ENCODE data around the gene MAP3K14. TPM values are rescaled to one million over a fixed set of nuclear protein-coding genes. Genes with fewer than 3 reads are reported as not detected.
A peak's percentile ranks its signal among the peaks of the same experiment; 100 is the strongest.

The MAP3K14 gene
- total and polyA plus RNA-seq, 10 of the 15 experiments (the other 5 are each of a cell fraction or from before 2014, with no cell fraction given) = 2.1 to 33.3 (median 19.7) TPM

DNA sequence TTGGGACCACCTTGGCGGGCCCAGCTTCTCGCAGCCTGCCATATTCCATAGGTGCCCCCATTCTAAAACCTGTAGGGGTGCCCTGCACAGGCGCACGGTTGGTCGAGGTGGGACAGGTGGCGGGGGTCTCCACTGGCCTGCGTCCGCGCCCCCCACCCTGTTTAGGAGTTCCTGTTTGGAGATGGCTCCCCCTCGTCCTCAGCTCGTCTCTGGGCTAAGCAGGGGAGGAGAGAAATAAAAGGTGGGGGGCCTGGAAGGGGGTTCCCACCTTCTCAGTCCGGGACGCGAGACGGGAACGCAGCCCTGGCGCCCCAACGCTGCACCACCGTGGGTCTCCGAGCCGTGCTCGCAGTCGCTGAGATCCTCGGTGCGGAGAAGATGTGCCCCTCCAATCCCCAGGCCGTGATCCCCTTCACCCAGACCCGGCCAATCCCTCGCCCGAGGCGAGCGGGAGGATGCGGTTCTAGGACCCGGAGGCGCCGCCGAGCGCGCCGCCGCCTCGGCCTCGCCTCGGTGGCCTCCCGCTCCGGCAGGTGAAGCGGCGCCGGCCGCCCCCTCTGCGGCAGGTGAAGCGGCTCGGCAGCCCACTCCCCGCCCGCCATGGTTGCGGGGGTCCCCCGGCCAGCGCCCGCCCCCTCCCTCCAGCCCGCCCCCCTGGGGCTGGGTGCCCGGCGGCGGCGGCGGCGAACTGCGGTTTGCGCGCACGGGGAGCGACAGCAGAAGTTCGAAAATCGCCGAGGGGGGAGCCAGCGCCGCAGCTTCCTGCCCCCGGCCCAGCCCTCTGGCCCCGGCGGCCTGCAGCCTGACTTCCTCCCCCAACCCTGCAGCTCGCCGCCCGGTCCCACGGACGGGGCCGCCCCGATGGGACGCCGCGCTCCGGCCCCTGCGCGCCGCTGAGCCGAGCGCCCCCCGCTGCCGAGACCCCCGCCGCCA, 95.5 kb downstream of the MAP3K14 start, which contains the start of gene FMNL1:
FMNL1 (plus strand) TSS at position 805 of the 933 bp plus-strand sequence. CDS start 240 bp downstream, outside the sequence.
- whole genome bisulfite sequencing (ENCODE audit: insufficient coverage, insufficient replicate concordance, low lambda C conversion rate, missing lambda C conversion rate) = 2% methylated on average over 79 of the region's 98 CpGs
- Histone ChIP-seq H3K9ac (ENCODE audit: control insufficient read depth, insufficient read depth, low read length) (peak within 1 kb of the TSS; percentile 92), H3K4me3 (peak within 1 kb of the TSS; percentile 89), H3K27ac (ENCODE audit: control insufficient read depth, insufficient read depth) (peak within 1 kb of the TSS; percentile 100), H3K79me2 (ENCODE audit: control insufficient read depth, insufficient read depth, low read length) (peaks cover 51% of the 10 kb centered on the region), H3K9me3 (replicated peaks; ENCODE audit: control insufficient read depth, insufficient read depth, low read length) (no peaks in the 10 kb centered on the region), H3K27me3 (replicated peaks in 1 of 2; ENCODE audit: control insufficient read depth in 2 of 2, insufficient read depth in 2 of 2, low read length in 1 of 2) (no peaks in the 10 kb centered on the region), H2AFZ (ENCODE audit: control insufficient read depth, low read depth, low read length) (peak within 1 kb of the TSS; percentile 66), H3K4me1 (ENCODE audit: control insufficient read depth, insufficient read depth, low read length) (peaks cover 34% of the 10 kb centered on the region), H4K20me1 (ENCODE audit: control insufficient read depth, insufficient read depth) (no peaks in the 10 kb centered on the region), H3K4me2 (ENCODE audit: control insufficient read depth, insufficient read depth) (peak within 1 kb of the TSS; percentile 100), H3K36me3 (ENCODE audit: control insufficient read depth in 2 of 2, insufficient read depth in 2 of 2, low read length in 1 of 2) (no peaks in the 10 kb centered on the region)
- ChIA-PET POLR2A (interaction anchor here (0.6 to 11.4 kb wide), 7 partner anchors 10 to 135 kb away, joined by 3 to 140 read pairs (median 5); partner anchors contain the start of genes HEXIM1, HEXIM2 and MAP3K14), SMC1A (ENCODE audit: uncharacterized antibody, unreplicated experiment) (interaction anchor here (1.1 to 7.3 kb wide), 10 partner anchors 11 to 166 kb away, joined by 3 to 201 read pairs (median 3); partner anchors contain the start of genes ACBD4 and HEXIM1), RAD21 (ENCODE audit: unreplicated experiment) (interaction anchor here (0.5 to 5.8 kb wide), 12 partner anchors 11 to 192 kb away, joined by 3 to 225 read pairs (median 4); partner anchors contain the start of genes ACBD4 and MAP3K14), CTCF (interaction anchor here (0.6 to 10.0 kb wide), 10 partner anchors 12 to 166 kb away, joined by 3 to 429 read pairs (median 32); partner anchors contain the start of genes ACBD4 and HEXIM1)
- FAIRE-seq = no peak
- intact Hi-C loops (cut with micrococcal nuclease; ENCODE audit: unreplicated experiment) = loop anchor here (5.0 kb wide), 1 partner anchor 56 kb away; no protein-coding TSS in a partner anchor
- no TSS peak for BruUV-seq (replicated peaks)
- DNase-seq (ENCODE audit: low read depth, low spot score) = no peak
- ATAC-seq = peak; percentile 3; the same call in 2 of the 3 replicates
- in situ Hi-C loops (cut with MboI) = no loop called here
- TF ChIP-seq MEF2A (IDR thresholded peaks at IDR 0.05; ENCODE audit: insufficient read depth, low read depth, low read length) (no peak), BHLHE40 (IDR thresholded peaks at IDR 0.05; ENCODE audit: borderline replicate concordance in 1 of 2, low read depth in 2 of 2, low read length in 1 of 2) (peak; percentile 69 to 92; a peak in 3 of 4 replicates), HDGF (IDR thresholded peaks at IDR 0.05) (peak; percentile 45; the same call in 1 of the 2 replicates), EGR1 (IDR thresholded peaks at IDR 0.05; ENCODE audit: borderline replicate concordance in 1 of 2, low read depth in 2 of 2, low read length in 2 of 2) (0 out of 3 replicates have a peak, but pooled peaks of 1 of the 2 experiments have one; percentile 61), IKZF1 (conservative IDR thresholded peaks at IDR 0.05) (peak; percentile 61), DPF2 (IDR thresholded peaks at IDR 0.05) (peak; percentile 66), BACH1 (IDR thresholded peaks at IDR 0.05; ENCODE audit: borderline replicate concordance) (peak; percentile 52; the same call in 1 of the 2 replicates), ZNF217 (IDR thresholded peaks at IDR 0.05) (no peak), SREBF2 (IDR thresholded peaks at IDR 0.05; ENCODE audit: low read length) (no peak), NR2F1 (conservative IDR thresholded peaks at IDR 0.05) (peak; percentile 58), MYC (IDR thresholded peaks at IDR 0.05; ENCODE audit: insufficient read depth, insufficient read length, insufficient replicate concordance, low read length, severe bottlenecking) (no peak), SP1 (IDR thresholded peaks at IDR 0.05; ENCODE audit: low read depth, low read length) (peak; percentile 24)
- TF ChIP-seq, protein P1, sequence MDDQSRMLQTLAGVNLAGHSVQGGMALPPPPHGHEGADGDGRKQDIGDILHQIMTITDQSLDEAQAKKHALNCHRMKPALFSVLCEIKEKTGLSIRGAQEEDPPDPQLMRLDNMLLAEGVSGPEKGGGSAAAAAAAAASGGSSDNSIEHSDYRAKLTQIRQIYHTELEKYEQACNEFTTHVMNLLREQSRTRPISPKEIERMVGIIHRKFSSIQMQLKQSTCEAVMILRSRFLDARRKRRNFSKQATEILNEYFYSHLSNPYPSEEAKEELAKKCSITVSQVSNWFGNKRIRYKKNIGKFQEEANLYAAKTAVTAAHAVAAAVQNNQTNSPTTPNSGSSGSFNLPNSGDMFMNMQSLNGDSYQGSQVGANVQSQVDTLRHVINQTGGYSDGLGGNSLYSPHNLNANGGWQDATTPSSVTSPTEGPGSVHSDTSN (IDR thresholded peaks at IDR 0.05; ENCODE audit: insufficient replicate concordance, low read depth, low read length) = no peak
- TF ChIP-seq, protein P2, sequence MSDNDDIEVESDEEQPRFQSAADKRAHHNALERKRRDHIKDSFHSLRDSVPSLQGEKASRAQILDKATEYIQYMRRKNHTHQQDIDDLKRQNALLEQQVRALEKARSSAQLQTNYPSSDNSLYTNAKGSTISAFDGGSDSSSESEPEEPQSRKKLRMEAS (IDR thresholded peaks at IDR 0.05; ENCODE audit: low read depth, low read length) = no peak
- TF ChIP-seq, protein P3, sequence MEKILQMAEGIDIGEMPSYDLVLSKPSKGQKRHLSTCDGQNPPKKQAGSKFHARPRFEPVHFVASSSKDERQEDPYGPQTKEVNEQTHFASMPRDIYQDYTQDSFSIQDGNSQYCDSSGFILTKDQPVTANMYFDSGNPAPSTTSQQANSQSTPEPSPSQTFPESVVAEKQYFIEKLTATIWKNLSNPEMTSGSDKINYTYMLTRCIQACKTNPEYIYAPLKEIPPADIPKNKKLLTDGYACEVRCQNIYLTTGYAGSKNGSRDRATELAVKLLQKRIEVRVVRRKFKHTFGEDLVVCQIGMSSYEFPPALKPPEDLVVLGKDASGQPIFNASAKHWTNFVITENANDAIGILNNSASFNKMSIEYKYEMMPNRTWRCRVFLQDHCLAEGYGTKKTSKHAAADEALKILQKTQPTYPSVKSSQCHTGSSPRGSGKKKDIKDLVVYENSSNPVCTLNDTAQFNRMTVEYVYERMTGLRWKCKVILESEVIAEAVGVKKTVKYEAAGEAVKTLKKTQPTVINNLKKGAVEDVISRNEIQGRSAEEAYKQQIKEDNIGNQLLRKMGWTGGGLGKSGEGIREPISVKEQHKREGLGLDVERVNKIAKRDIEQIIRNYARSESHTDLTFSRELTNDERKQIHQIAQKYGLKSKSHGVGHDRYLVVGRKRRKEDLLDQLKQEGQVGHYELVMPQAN (conservative IDR thresholded peaks at IDR 0.05) = 0 out of 2 replicates have a peak, but pooled peaks have one; percentile 24
- TF ChIP-seq, protein P4, sequence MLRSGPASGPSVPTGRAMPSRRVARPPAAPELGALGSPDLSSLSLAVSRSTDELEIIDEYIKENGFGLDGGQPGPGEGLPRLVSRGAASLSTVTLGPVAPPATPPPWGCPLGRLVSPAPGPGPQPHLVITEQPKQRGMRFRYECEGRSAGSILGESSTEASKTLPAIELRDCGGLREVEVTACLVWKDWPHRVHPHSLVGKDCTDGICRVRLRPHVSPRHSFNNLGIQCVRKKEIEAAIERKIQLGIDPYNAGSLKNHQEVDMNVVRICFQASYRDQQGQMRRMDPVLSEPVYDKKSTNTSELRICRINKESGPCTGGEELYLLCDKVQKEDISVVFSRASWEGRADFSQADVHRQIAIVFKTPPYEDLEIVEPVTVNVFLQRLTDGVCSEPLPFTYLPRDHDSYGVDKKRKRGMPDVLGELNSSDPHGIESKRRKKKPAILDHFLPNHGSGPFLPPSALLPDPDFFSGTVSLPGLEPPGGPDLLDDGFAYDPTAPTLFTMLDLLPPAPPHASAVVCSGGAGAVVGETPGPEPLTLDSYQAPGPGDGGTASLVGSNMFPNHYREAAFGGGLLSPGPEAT (IDR thresholded peaks at IDR 0.05; ENCODE audit: low read depth) = 0 out of 2 replicates have a peak, but pooled peaks have one; percentile 44

All from GM12878 (cell line).